WERI-Rb-1 (cell line): ENCODE data around the gene ZNF511.

ENCODE experiments used
- DNase-seq: peaks from one replicate; pipeline ENCODE4 v3.0.0-alpha.2; 2020
- H3K27ac ChIP-seq: fragments of 250-450 bp; sonication (Bioruptor Pico); 2 replicates; pipeline ENCODE4 v1.5.1; 2020; ENCODE audit warnings: mild to moderate bottlenecking, moderate library complexity
- H3K27me3 ChIP-seq: fragments of 250-450 bp; sonication (Bioruptor Pico); 2 replicates; pipeline ENCODE4 v1.5.1; 2021; ENCODE audit warnings: mild to moderate bottlenecking, low read depth, moderate library complexity; ENCODE audit not compliant: insufficient read depth, severe bottlenecking
- H3K36me3 ChIP-seq: fragments of 250-450 bp; sonication (Bioruptor Pico); 2 replicates; pipeline ENCODE4 v1.5.1; 2020; ENCODE audit warnings: mild to moderate bottlenecking, moderate library complexity
- H3K4me3 ChIP-seq: 2 replicates; pipeline ENCODE4 v1.5.1; 2011; ENCODE audit warnings: low read depth, mild to moderate bottlenecking, control low read depth, low read length
- H3K9me3 ChIP-seq: fragments of 250-450 bp; sonication (Bioruptor Pico); 2 replicates; pipeline ENCODE4 v1.5.1; 2021; ENCODE audit warnings: mild to moderate bottlenecking, moderate library complexity; ENCODE audit not compliant: severe bottlenecking
- CTCF ChIP-seq: IDR thresholded peaks from 2 replicates; pipeline ENCODE4 v1.5.1; 2011; ENCODE audit warnings: low read depth, mild to moderate bottlenecking, control low read depth, inconsistent platforms, low read length

The ZNF511 gene

GRCh38 chr10:133310789-133311188 is 2.1 kb downstream of the ZNF511 start:
- no peak for TF ChIP-seq CTCF
- Histone ChIP-seq H3K27ac (no peak overlapping the region), H3K36me3 (peaks cover 30% of the 10 kb centered on the region), H3K27me3 (no peaks in the 10 kb centered on the region), H3K9me3 (no peaks in the 10 kb centered on the region), H3K4me3 (no peak overlapping the region)
- DNase-seq, result no peak

GRCh38 chr10:133311570-133311969 is 2.9 kb downstream of the ZNF511 start:
- no peak for DNase-seq
- no peaks in the 10 kb centered on the region for H3K27me3 ChIP-seq
- H3K27ac ChIP-seq, result no peak overlapping the region
- no peaks in the 10 kb centered on the region for H3K9me3 ChIP-seq
- H3K36me3 ChIP-seq, result peaks cover 30% of the 10 kb centered on the region
- no peak for TF ChIP-seq CTCF
- H3K4me3 ChIP-seq, result no peak overlapping the region

- Histone ChIP-seq H3K27me3 (no peaks in the 10 kb centered on the region), H3K27ac (no peak overlapping the region), H3K4me3 (no peak overlapping the region), H3K9me3 (no peaks in the 10 kb centered on the region), H3K36me3 (peaks cover 30% of the 10 kb centered on the region)
- DNase-seq, result no peak
- no peak for TF ChIP-seq CTCF
These were observed 3.5 kb downstream of the ZNF511 start for GRCh38 chr10:133312016-133312768.

GRCh38 chr10:133312769-133313145 is 4.0 kb downstream of the ZNF511 start:
- H3K9me3 ChIP-seq, result no peaks in the 10 kb centered on the region
- no peak for TF ChIP-seq CTCF

GRCh38 chr10:133313192-133313591 is 4.5 kb downstream of the ZNF511 start:
- Histone ChIP-seq H3K27ac (no peak overlapping the region), H3K9me3 (no peaks in the 10 kb centered on the region), H3K27me3 (no peaks in the 10 kb centered on the region), H3K4me3 (no peak overlapping the region), H3K36me3 (peaks cover 30% of the 10 kb centered on the region)
- no peak for TF ChIP-seq CTCF
- DNase-seq, result no peak

More at GRCh38 chr10:133312769-133313145, 4.0 kb downstream of the ZNF511 start:
- Histone ChIP-seq H3K27me3 (no peaks in the 10 kb centered on the region), H3K36me3 (peaks cover 30% of the 10 kb centered on the region), H3K4me3 (no peak overlapping the region), H3K27ac (no peak overlapping the region)
- DNase-seq, result no peak

GRCh38 chr10:133314911-133315310 is 6.2 kb downstream of the ZNF511 start:
- no peak for DNase-seq
- H3K9me3 ChIP-seq, result no peaks in the 10 kb centered on the region
- peaks cover 23% of the 10 kb centered on the region for H3K36me3 ChIP-seq
- TF ChIP-seq CTCF, result no peak
- no peaks in the 10 kb centered on the region for H3K27me3 ChIP-seq
- no peak overlapping the region for H3K4me3 ChIP-seq
- H3K27ac ChIP-seq, result no peak overlapping the region
